ENCODE measurements around the gene ICOS. TPM values are rescaled to one million over a fixed set of nuclear protein-coding genes. Genes with fewer than 3 reads are reported as not detected.

Gene ICOS
- total RNA-seq, 2 donors from 2014 or later = 145 to 196 TPM

- peak; percentile 33 to 50 for ATAC-seq (replicated peaks in 1 of 2)
- H3K4me3 Mint-ChIP-seq = peak overlapping the region; percentile 71 to 83
Observed at GRCh38 chr2:203988500-203989260, 52.1 kb downstream of the ICOS start.

DNA sequence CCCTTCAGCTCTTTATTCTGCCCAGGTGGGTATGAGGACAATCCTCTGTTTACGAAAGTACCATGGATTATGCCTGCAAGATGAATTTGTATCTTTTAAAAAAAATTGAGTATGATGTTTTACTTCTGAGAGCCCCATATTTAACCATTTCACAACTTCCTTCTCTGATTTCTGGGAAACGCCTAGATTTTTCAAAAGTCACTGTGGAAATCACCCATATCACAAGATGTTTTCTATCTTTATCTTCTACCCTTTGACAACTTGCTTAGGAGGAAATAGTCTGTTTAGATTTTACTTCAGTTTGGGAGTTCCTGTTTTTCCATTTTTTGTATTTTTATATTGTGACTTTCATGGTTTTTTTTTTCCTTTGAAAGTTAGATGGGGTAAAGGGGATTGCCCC is 53.0 kb downstream of the ICOS start:
- H3K36me3 Mint-ChIP-seq (ENCODE audit: insufficient read depth in 2 of 2) = peaks cover 2 to 5% of the 10 kb centered on the region in 2 donors
- peaks cover 22% of the 10 kb centered on the region for H3K4me1 Mint-ChIP-seq (ENCODE audit: low read depth)
- ATAC-seq (replicated peaks in 1 of 2) (no peak), DNase-seq (no peak)
- peak overlapping the region; percentile 41 to 70 for H3K4me3 Mint-ChIP-seq
- H3K27ac Mint-ChIP-seq = peak overlapping the region; percentile 89
- no peaks in the 10 kb centered on the region for H3K9me3 Mint-ChIP-seq
- no peaks in the 10 kb centered on the region for H3K27me3 Mint-ChIP-seq (ENCODE audit: low read depth)

More at GRCh38 chr2:203988500-203989260, 52.1 kb downstream of the ICOS start:
- Mint-ChIP-seq H3K36me3 (ENCODE audit: insufficient read depth in 2 of 2) (peaks cover 2 to 10% of the 10 kb centered on the region in 2 donors), H3K27ac (peak overlapping the region; percentile 87), H3K27me3 (ENCODE audit: low read depth) (no peaks in the 10 kb centered on the region), H3K9me3 (peaks cover 0 to 3% of the 10 kb centered on the region in 2 donors), H3K4me1 (ENCODE audit: low read depth) (peaks cover 22% of the 10 kb centered on the region)
- DNase-seq = no peak

- Mint-ChIP-seq H3K4me1 (ENCODE audit: low read depth) (peaks cover 13% of the 10 kb centered on the region), H3K27me3 (ENCODE audit: low read depth) (no peaks in the 10 kb centered on the region), H3K9me3 (peaks cover 0 to 2% of the 10 kb centered on the region in 2 donors), H3K4me3 (no peak overlapping the region), H3K36me3 (ENCODE audit: insufficient read depth in 2 of 2) (peaks cover 2 to 4% of the 10 kb centered on the region in 2 donors), H3K27ac (no peak overlapping the region)
- ATAC-seq (replicated peaks in 1 of 2) (peak; percentile 33 to 37), DNase-seq (no peak)
Observed at GRCh38 chr2:203992509-203992908, 55.9 kb downstream of the ICOS start.

- Mint-ChIP-seq H3K27ac (no peak overlapping the region), H3K4me1 (ENCODE audit: low read depth) (peaks cover 13% of the 10 kb centered on the region), H3K9me3 (peaks cover 0 to 2% of the 10 kb centered on the region in 2 donors), H3K36me3 (ENCODE audit: insufficient read depth in 2 of 2) (peaks cover 2 to 4% of the 10 kb centered on the region in 2 donors), H3K4me3 (no peak overlapping the region), H3K27me3 (ENCODE audit: low read depth) (no peaks in the 10 kb centered on the region)
- DNase-seq (no peak), ATAC-seq (replicated peaks in 1 of 2) (peak; percentile 6 to 22)
Observed at GRCh38 chr2:203993011-203993410, 56.4 kb downstream of the ICOS start.

DNA sequence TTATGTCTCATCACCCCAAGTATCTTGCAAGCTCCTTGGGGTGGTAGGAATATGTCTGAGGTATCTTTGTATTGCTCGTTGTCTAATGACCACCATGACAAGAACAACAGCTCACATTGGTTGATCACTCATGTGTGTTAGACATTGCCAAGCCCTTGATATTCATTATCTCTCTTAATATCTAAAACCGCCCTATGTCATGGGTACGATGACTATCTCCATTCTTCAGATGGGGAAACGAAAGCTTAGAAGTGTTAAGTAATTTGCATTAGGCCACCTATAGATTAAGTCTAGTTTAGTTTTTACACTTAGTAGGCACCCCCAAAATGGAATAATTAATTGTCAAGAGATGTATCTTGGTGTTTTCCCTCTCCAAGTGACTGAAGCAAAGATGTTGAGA is 57.0 kb downstream of the ICOS start:
- Mint-ChIP-seq H3K36me3 (ENCODE audit: insufficient read depth in 2 of 2) (peaks cover 2 to 4% of the 10 kb centered on the region in 2 donors), H3K4me1 (ENCODE audit: low read depth) (peaks cover 19% of the 10 kb centered on the region), H3K4me3 (no peak overlapping the region), H3K27ac (no peak overlapping the region), H3K27me3 (ENCODE audit: low read depth) (no peaks in the 10 kb centered on the region), H3K9me3 (peaks cover 0 to 2% of the 10 kb centered on the region in 2 donors)
- DNase-seq (no peak), ATAC-seq (replicated peaks in 1 of 2) (peak; percentile 7 to 17)

GRCh38 chr2:203994735-203995134 is 58.2 kb downstream of the ICOS start:
- peak overlapping the region in 1 of 2 donors; percentile 28 for H3K4me3 Mint-ChIP-seq
- ATAC-seq (replicated peaks in 1 of 2) = no peak
- no peak for DNase-seq
- H3K9me3 Mint-ChIP-seq = peaks cover 0 to 2% of the 10 kb centered on the region in 2 donors
- H3K36me3 Mint-ChIP-seq (ENCODE audit: insufficient read depth in 2 of 2) = peaks cover 2 to 4% of the 10 kb centered on the region in 2 donors
- H3K4me1 Mint-ChIP-seq (ENCODE audit: low read depth) = peaks cover 30% of the 10 kb centered on the region
- no peaks in the 10 kb centered on the region for H3K27me3 Mint-ChIP-seq (ENCODE audit: low read depth)
- H3K27ac Mint-ChIP-seq = peak overlapping the region; percentile 8

- peaks cover 0 to 2% of the 10 kb centered on the region in 2 donors for H3K9me3 Mint-ChIP-seq
- no peaks in the 10 kb centered on the region for H3K27me3 Mint-ChIP-seq (ENCODE audit: low read depth)
- H3K27ac Mint-ChIP-seq = no peak overlapping the region
- peaks cover 48% of the 10 kb centered on the region for H3K4me1 Mint-ChIP-seq (ENCODE audit: low read depth)
- ATAC-seq (replicated peaks in 1 of 2) (no peak), DNase-seq (no peak)
- no peak overlapping the region for H3K4me3 Mint-ChIP-seq
- H3K36me3 Mint-ChIP-seq (ENCODE audit: insufficient read depth in 2 of 2) = peaks cover 1 to 3% of the 10 kb centered on the region in 2 donors
Observed at GRCh38 chr2:203996692-203997091, 60.1 kb downstream of the ICOS start.

DNA sequence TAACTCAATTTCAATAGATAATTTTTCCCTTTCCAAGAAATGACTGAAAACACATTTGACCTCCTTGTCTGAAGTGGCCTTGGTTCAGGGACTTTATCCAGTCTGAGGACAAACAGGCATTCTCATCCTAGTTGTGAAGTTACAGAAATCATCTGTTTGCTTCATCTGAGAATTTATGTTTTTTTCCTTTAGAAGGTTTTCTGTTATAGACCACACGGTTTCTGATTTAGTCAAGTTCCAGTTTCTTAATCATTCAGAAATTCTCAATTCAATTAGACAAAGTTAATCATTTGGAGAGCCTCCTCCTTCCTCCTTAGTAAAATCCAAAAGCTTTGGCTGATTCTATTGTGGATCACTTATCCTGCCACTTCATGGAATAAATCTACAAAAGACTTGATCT is 60.9 kb downstream of the ICOS start:
- peak; percentile 28 to 40 for ATAC-seq (replicated peaks in 1 of 2)
- Mint-ChIP-seq H3K9me3 (peaks cover 0 to 4% of the 10 kb centered on the region in 2 donors), H3K4me1 (ENCODE audit: low read depth) (peaks cover 54% of the 10 kb centered on the region), H3K36me3 (ENCODE audit: insufficient read depth in 2 of 2) (peaks cover 1 to 7% of the 10 kb centered on the region in 2 donors), H3K4me3 (peak overlapping the region; percentile 44 to 89), H3K27me3 (ENCODE audit: low read depth) (no peaks in the 10 kb centered on the region), H3K27ac (peak overlapping the region; percentile 97)
- DNase-seq = no peak

DNA sequence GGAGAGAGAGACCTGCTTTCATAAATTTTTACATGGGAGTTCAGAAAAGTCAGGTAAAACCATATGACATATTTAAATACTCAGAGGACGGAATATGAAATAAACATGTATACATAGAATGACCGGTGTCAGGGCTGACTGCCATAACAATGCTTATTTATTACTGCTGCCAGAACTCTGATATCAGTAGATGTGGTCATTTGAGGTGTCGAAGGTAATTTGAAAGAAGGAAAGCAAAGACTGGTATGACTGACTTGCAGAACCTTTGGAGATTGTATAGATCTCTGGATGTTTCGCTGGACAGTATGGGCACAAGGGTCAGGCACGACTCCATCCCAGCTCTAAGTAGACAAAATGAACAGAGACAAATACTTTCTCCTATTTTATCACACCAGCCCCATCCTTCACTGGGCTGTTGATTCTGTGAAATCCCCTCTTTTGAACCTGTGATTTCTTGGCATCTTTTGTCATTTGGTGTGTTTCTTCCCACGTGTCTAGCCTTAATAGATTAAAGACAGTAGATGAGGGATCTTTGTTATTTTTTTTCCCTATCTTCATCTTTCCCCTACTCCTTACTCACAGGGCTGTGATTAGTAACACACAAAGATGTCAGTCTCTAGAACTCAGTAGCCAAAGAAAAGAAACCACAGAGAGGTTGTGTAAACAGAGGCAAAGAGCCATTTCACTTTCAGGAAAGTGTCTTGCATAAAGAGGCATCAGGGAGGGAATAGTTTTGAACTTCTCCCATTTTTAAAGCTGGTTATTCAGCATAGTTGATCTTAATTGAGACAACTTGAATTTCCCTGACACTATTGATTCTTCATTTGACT is 61.6 kb downstream of the ICOS start:
- Mint-ChIP-seq H3K36me3 (ENCODE audit: insufficient read depth in 2 of 2) (peaks cover 1 to 7% of the 10 kb centered on the region in 2 donors), H3K27me3 (ENCODE audit: low read depth) (no peaks in the 10 kb centered on the region), H3K4me1 (ENCODE audit: low read depth) (peaks cover 61% of the 10 kb centered on the region), H3K27ac (peak overlapping the region; percentile 97), H3K4me3 (peak overlapping the region; percentile 44 to 89), H3K9me3 (peaks cover 0 to 4% of the 10 kb centered on the region in 2 donors)
- ATAC-seq (replicated peaks in 1 of 2) = peak; percentile 72 to 75
- DNase-seq = no peak

- no peak for ATAC-seq (replicated peaks in 1 of 2)
- peaks cover 0 to 4% of the 10 kb centered on the region in 2 donors for H3K9me3 Mint-ChIP-seq
- peaks cover 77% of the 10 kb centered on the region for H3K4me1 Mint-ChIP-seq (ENCODE audit: low read depth)
- peak overlapping the region in 1 of 2 donors; percentile 9 for H3K4me3 Mint-ChIP-seq
- no peak for DNase-seq
- peaks cover 4 to 7% of the 10 kb centered on the region in 2 donors for H3K36me3 Mint-ChIP-seq (ENCODE audit: insufficient read depth in 2 of 2)
- no peaks in the 10 kb centered on the region for H3K27me3 Mint-ChIP-seq (ENCODE audit: low read depth)
- H3K27ac Mint-ChIP-seq = peak overlapping the region; percentile 17
Observed at GRCh38 chr2:203999835-204000234, 63.3 kb downstream of the ICOS start.

- Mint-ChIP-seq H3K36me3 (ENCODE audit: insufficient read depth in 2 of 2) (peaks cover 4 to 5% of the 10 kb centered on the region in 2 donors), H3K27ac (peak overlapping the region; percentile 17), H3K4me1 (ENCODE audit: low read depth) (peaks cover 84% of the 10 kb centered on the region), H3K27me3 (ENCODE audit: low read depth) (no peaks in the 10 kb centered on the region), H3K9me3 (peaks cover 0 to 2% of the 10 kb centered on the region in 2 donors), H3K4me3 (peak overlapping the region in 1 of 2 donors; percentile 11)
- no peak for ATAC-seq (replicated peaks in 1 of 2)
- no peak for DNase-seq
Observed at GRCh38 chr2:204000446-204000845, 63.9 kb downstream of the ICOS start.

- peaks cover 15 to 16% of the 10 kb centered on the region in 2 donors for H3K9me3 Mint-ChIP-seq
- DNase-seq (no peak), ATAC-seq (replicated peaks in 1 of 2) (peak; percentile 39 to 61)
- H3K27me3 Mint-ChIP-seq (ENCODE audit: low read depth) = no peaks in the 10 kb centered on the region
- H3K4me1 Mint-ChIP-seq (ENCODE audit: low read depth) = peaks cover 95% of the 10 kb centered on the region
- peak overlapping the region; percentile 32 to 81 for H3K4me3 Mint-ChIP-seq
- H3K27ac Mint-ChIP-seq = peak overlapping the region; percentile 99
- H3K36me3 Mint-ChIP-seq (ENCODE audit: insufficient read depth in 2 of 2) = peaks cover 18 to 23% of the 10 kb centered on the region in 2 donors
Observed at GRCh38 chr2:204003276-204003990, 66.9 kb downstream of the ICOS start.
